Brain microvascular endothelial cell (primary cell): ENCODE data around the gene ACTN1.

Experiments used
- DNase-seq: peaks from one replicate; pipeline ENCODE4 v3.0.0-alpha.2; 2020
- H3K27ac ChIP-seq: fragments of 250-450 bp; sonication (Bioruptor Pico); 2 replicates; pipeline ENCODE4 v1.5.1; 2020; ENCODE audit warnings: mild to moderate bottlenecking, moderate library complexity
- H3K27me3 ChIP-seq: fragments of 250-450 bp; sonication (Bioruptor Pico); replicated peaks from 2 replicates; pipeline ENCODE4 v1.5.1; 2020; ENCODE audit warnings: mild to moderate bottlenecking
- H3K36me3 ChIP-seq: fragments of 250-450 bp; sonication (Bioruptor Pico); replicated peaks from 2 replicates; pipeline ENCODE4 v1.5.1; 2020; ENCODE audit warnings: mild to moderate bottlenecking
- H3K4me3 ChIP-seq: 2 replicates; pipeline ENCODE4 v1.5.1; 2011; ENCODE audit warnings: low read depth, mild to moderate bottlenecking, control low read depth, low read length, moderate library complexity
- in situ Hi-C: cut with HindIII; loops from 2 replicates; pipeline ENCODE4 v1.10.0; 2017; ENCODE audit warnings: low sequenced_read_pairs, low pct_ligation_motif_present
- TF ChIP-seq, protein P1 (sequence below): IDR thresholded peaks from 2 replicates; pipeline ENCODE4 v1.5.1; 2011; ENCODE audit warnings: low read depth, mild to moderate bottlenecking, moderate library complexity, low read length, control low read depth, inconsistent platforms; ENCODE audit errors: missing control alignments

The ACTN1 gene

DNA sequence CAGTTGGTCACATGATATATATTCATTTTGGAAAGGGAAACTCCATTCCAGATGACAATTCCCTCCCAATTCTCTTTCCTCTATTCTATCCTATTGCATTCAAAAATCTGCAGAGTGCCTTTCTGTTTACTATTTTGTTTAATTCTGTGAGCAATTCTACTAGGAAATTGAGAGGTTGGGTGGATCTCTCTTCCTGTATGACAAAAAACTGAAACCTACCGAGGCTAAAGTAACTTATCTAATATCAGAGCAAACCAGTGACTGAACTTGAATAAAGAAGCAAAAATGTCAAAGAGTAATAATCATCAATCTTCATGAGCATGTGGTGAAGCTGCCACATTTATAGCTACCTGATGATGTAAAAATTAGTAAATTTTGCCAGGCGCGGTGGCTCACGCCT lies 16.6 kb upstream of the ACTN1 start:
- TF ChIP-seq, protein P1, sequence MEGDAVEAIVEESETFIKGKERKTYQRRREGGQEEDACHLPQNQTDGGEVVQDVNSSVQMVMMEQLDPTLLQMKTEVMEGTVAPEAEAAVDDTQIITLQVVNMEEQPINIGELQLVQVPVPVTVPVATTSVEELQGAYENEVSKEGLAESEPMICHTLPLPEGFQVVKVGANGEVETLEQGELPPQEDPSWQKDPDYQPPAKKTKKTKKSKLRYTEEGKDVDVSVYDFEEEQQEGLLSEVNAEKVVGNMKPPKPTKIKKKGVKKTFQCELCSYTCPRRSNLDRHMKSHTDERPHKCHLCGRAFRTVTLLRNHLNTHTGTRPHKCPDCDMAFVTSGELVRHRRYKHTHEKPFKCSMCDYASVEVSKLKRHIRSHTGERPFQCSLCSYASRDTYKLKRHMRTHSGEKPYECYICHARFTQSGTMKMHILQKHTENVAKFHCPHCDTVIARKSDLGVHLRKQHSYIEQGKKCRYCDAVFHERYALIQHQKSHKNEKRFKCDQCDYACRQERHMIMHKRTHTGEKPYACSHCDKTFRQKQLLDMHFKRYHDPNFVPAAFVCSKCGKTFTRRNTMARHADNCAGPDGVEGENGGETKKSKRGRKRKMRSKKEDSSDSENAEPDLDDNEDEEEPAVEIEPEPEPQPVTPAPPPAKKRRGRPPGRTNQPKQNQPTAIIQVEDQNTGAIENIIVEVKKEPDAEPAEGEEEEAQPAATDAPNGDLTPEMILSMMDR = no peak
- H3K36me3 ChIP-seq = no peaks in the 10 kb centered on the region
- H3K27ac ChIP-seq = no peak overlapping the region
- DNase-seq = no peak
- H3K4me3 ChIP-seq = no peak overlapping the region
- no peaks in the 10 kb centered on the region for H3K27me3 ChIP-seq
- in situ Hi-C loops = no loop called here

DNA sequence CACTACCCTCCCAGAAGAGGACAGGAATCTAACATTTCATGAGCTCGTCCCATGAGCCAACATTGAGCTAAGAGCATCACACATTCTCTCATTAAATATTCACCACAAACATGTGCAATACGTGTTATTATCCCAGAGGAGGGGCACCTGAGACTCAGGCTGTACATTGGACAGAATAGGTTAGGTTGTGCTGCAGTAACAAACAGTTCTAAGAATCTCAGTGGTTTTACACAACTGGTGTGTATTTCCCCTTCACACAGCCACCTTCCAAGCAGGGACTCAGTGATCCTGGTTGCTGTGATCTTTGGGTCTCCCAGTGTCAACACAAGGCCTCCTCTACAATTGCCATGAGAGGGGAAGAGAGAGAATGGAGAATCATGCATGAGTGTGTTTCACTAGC lies 15.0 kb upstream of the ACTN1 start:
- DNase-seq = no peak
- TF ChIP-seq, protein P1 = no peak
- no peak overlapping the region for H3K4me3 ChIP-seq
- H3K27ac ChIP-seq = no peak overlapping the region
- H3K36me3 ChIP-seq = no peaks in the 10 kb centered on the region
- no peaks in the 10 kb centered on the region for H3K27me3 ChIP-seq
- in situ Hi-C loops = no loop called here

DNA sequence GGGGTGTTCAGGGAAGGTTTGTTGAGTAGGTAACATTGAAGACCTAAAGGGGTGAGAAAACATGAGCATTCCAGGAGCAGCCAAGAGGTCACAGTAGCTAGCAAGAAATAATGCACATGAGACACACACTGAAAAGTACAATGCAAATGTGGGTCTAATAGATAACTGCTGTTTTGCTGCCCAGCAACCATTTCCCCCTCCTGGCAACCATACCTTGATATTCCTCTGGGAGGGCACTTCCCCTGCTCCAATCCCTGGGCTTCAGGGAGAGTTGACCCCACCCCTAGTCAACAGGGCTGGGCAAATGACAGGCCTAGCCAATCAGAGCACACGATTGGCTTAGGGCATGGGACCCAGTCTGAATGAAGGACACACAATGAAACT lies 8.5 kb upstream of the ACTN1 start:
- H3K27ac ChIP-seq = no peak overlapping the region
- in situ Hi-C loops = no loop called here
- H3K4me3 ChIP-seq = no peak overlapping the region

DNA sequence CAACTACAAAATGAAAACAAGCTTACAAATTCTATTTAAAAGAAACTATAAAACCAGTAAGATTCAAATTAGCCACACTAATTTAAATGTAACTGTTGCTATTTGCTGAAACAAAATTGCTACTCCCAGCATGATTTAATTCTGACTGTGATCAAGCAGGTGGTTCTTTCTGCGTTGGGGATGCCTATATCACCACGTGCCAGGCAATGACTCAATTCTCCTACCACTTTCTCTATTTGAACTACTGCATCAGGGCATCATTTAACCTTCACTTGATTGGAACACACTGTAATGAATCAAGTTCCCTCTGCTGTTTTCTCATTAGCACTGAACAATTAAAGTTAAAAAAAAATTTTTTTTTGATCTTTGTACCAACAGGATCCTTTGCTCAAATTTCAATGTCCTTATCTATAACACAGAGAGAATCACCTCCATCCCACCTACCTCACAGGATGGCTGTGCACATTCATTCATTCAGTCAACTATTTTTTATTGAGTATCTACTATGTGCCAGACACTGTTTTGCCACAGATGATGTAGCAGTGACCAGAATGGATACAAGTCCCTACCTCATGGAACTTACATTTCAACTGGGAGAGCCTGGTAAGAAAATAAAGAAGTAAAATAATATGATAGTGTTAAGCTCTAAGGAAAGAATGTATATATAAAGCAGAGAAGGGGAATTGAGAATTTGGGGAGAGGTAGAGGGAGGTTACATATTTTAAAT lies 8.0 kb upstream of the ACTN1 start:
- Histone ChIP-seq H3K27me3 (no peaks in the 10 kb centered on the region), H3K27ac (no peak overlapping the region), H3K4me3 (no peak overlapping the region), H3K36me3 (no peaks in the 10 kb centered on the region)
- TF ChIP-seq, protein P1 = no peak
- in situ Hi-C loops = no loop called here
- DNase-seq = no peak

More for the DNA sequence above, 8.5 kb upstream of the ACTN1 start:
- DNase-seq = no peak
- Histone ChIP-seq H3K36me3 (no peaks in the 10 kb centered on the region), H3K27me3 (no peaks in the 10 kb centered on the region)
- TF ChIP-seq, protein P1 = no peak

DNA sequence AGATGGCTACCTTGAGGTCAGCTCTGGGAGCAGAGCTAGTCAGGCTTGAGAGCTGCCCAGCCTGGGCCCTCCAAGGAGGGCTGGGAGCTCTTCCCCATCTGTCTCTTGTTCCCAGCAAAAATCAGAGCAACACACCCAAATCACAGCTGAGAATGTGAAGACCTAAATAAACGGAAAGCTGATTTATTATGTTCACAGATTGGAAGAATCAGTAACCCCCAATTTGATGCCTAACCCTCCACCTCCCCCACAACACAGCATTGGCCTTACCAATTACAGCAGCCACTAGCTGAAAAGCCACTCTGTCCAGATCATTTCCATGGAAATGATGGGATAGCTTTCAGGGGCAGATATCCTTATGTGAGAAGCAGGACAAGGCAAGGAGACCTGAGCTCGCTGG lies 7.1 kb upstream of the ACTN1 start:
- H3K27ac ChIP-seq = no peak overlapping the region
- H3K4me3 ChIP-seq = no peak overlapping the region
- H3K36me3 ChIP-seq = no peaks in the 10 kb centered on the region
- DNase-seq = no peak
- no peaks in the 10 kb centered on the region for H3K27me3 ChIP-seq
- in situ Hi-C loops = no loop called here
- TF ChIP-seq, protein P1 = no peak

DNA sequence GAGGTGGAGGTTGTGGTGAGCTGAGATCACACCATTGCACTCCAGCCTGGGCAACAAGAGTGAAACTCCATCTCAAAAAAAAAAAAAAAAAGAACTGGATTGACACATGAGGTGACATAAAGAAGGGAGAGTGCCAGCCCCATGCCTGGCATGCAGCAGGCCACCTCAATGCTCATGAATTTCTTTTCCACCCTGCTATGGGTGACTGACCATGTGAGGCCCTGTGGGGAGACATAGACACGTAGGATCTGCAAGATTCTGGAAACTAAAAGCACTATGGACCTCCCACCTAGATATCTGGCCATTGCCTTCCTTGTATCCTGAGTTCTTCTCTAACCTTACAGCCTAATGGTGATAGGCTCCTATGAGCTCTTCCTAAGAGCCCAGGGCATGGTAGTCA lies 5.6 kb upstream of the ACTN1 start:
- TF ChIP-seq, protein P1 = no peak
- DNase-seq = no peak
- H3K4me3 ChIP-seq = no peak overlapping the region
- H3K36me3 ChIP-seq = no peaks in the 10 kb centered on the region
- no peak overlapping the region for H3K27ac ChIP-seq
- no peaks in the 10 kb centered on the region for H3K27me3 ChIP-seq
- in situ Hi-C loops = no loop called here
